NCI-H2196 treated with DMSO at 0.1 percent for 48 hours (cell line): ENCODE results near the gene PRSS57.

Source experiments
- DNase-seq: peaks from one replicate; lab custom pipeline; 2025; ENCODE audit not compliant: unreplicated experiment; lab: John Stamatoyannopoulos, UW

PRSS57 gene

GRCh38 chr19:652467-653389 lies 42.5 kb downstream of the PRSS57 start:
- no peak for DNase-seq

GRCh38 chr19:651991-652390 lies 43.3 kb downstream of the PRSS57 start:
- no peak for DNase-seq

- no peak for DNase-seq
These were observed 44.0 kb downstream of the PRSS57 start for GRCh38 chr19:651114-651818.

DNA sequence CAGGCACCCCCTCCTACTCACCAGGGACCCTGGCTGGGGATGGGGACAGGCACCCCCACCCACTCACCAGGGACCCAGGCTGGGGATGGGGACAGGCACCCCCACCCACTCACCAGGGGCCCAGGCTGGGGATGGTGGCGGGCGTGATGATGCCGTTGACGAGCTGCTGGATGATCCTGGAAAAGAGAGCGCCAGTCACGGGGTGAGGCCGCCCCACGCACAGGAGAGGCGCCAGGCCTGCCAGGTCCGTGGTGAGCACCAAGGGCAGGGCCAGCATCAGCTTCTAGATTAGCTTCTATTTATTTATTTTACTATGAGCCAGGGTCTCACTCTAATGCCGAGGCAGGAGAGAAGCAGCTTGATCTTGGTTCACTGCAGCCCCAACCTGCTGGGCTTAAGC lies 45.1 kb downstream of the PRSS57 start:
- DNase-seq = no peak

GRCh38 chr19:648904-649801 lies 46.1 kb downstream of the PRSS57 start:
- no peak for DNase-seq

- DNase-seq = no peak
These were observed 46.9 kb downstream of the PRSS57 start for GRCh38 chr19:648305-648704.

- DNase-seq = no peak
These were observed 47.5 kb downstream of the PRSS57 start for GRCh38 chr19:647566-648284.

GRCh38 chr19:646779-647565 lies 48.3 kb downstream of the PRSS57 start:
- DNase-seq = no peak

- no peak for DNase-seq
These were observed 49.1 kb downstream of the PRSS57 start for GRCh38 chr19:645912-646778.

DNA sequence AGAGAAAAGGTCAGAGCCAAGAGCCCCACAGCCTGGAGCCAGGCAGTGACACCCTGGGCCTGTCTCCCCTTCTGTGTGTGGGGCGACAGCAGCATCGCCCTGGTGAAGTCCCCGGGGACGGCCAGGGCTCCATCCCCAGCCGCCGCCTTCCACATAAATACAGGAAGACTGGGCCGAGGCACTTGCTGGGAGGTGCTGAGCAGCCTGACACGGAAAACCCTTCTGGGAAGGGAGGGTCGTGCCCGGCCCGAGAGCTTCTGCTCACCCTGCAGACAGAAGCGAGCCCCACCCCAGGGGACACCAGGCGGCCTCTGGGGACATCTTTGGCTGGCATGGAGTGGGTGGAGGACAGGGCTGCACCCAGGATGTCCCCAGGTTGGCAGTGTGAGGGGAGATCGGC lies 50.5 kb downstream of the PRSS57 start:
- DNase-seq = no peak

DNA sequence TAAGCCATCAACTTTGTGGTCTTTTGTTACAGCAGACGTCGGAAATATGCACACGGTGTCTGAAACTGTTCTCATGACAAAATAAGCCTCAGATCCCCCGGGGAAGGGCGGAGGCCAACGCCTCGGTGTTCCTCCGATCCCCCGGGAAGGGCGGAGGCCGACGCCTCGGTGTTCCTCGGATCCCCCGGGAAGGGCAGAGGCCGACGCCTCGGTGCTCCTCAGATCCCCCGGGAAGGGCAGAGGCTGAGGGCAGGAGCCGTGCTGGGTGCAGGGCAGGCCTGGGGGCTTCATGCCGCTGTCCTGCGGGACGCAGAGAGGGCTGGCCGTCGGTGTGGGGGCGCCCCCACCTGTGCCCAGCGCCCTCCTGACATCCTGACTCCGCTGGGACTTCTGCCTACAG lies 50.9 kb downstream of the PRSS57 start:
- no peak for DNase-seq

- DNase-seq = no peak
These were observed 51.5 kb downstream of the PRSS57 start for GRCh38 chr19:643736-644135.

DNA sequence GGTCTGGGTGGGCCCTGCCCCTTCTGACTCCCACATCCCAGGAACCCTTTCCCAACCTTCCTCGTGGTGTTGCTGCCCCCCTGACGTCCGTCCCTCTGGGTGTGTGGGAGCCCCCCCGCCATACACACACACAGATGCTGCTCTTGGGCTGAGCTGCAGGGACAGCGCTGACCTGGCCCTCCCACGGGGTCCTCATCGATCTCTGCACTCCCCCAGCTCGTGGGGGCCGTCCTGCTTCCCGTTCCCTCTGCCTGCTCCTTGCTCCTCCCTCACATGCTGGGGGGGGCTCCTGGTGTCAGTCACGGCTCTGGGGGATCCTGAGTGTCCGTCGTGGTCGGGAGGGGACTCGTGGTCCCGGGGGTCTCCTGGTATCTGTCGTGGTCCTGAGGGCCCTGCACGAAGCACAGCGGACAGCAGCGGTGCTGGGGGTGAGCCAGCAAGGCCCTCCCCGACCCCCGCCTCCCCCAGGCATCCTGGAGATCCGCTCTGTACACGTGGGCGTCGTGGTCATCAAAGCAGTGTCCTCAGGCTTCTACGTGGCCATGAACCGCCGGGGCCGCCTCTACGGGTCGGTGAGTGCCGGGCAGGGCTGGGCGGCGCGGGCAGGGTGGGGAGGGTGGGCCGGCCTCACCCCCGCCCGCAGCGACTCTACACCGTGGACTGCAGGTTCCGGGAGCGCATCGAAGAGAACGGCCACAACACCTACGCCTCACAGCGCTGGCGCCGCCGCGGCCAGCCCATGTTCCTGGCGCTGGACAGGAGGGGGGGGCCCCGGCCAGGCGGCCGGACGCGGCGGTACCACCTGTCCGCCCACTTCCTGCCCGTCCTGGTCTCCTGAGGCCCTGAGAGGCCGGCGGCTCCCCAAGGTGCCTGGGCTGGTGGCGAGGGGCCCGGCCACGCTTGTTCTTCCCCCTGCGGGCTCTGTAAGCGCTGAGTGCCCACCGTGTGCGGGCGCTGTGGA lies 52.2 kb downstream of the PRSS57 start:
- DNase-seq = no peak

- no peak for DNase-seq
These were observed 53.5 kb downstream of the PRSS57 start for GRCh38 chr19:641702-642101.

DNA sequence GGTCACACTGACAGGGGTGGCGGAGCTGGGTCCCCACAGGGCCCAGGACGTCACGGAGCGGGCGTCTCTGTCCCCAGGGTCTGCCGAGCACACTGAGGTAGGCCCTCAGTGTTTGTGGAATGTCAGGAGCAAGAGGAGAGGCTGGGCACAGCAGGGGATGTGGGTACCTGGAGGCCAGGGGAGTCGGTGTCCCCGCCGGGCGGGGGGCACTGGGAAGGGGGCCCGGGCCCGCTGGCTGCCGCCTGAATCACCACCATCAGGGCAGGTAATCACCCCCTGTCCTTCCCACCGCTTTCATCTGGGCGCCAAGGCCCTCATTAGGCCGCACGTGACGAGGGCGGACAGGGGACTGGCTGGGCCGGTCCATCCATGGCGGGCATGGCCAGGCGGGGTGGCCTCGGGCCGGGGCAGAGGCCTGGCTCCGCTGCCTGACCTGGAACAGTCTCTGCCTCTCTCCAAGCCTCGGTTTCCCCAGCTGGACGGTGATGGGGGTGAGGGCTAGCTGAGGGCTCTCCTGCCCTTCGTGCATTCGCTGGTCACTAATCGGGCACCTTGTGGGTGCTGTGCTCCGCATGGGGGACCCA lies 54.6 kb downstream of the PRSS57 start:
- DNase-seq = no peak

DNA sequence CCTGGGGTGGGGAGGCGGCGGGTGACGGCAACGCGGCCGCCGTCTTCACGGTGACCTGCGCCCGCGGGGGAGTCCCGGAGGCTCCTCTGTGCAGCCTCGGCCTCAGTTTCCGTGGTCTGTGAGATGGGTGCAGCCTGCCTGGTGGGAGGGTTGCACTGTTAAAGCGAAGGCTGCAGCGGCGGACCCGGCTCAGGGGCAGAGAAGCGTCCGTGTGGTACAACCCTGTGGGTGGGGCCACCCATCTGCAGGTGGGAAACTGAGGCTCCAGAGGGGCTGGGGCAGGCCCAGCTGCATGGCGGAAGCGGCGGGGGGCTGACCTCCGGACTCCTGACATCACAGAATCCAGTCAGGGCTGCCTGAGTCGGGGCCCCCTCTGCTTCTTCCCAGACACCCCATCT lies 55.1 kb downstream of the PRSS57 start:
- no peak for DNase-seq
